Right cardiac atrium (tissue), 5 donors: ENCODE data around the gene TMEM179. TPM values are rescaled to one million over a fixed set of nuclear protein-coding genes. Genes with fewer than 3 reads are reported as not detected.

Experiments used
- ATAC-seq, 2 donors: fragments of 200-7000 bp; cut with Tn5 transposase; one replicate each; pipeline versions ENCODE4 v1.8.0 to v1.9.1; 2020; ENCODE audit warnings: moderate library complexity in 2 of 2, mild to moderate bottlenecking in 1 of 2
- DNase-seq, 3 donors: peaks; one replicate each; pipeline ENCODE4 v3.0.0-alpha.2; 2020
- H3K27ac ChIP-seq: one replicate; pipeline ENCODE4 v1.5.1; 2013; ENCODE audit warnings: mild to moderate bottlenecking, low read length, control low read depth, moderate library complexity
- H3K27me3 ChIP-seq: one replicate; pipeline ENCODE4 v1.6.1; 2013; ENCODE audit not compliant: control insufficient read depth, insufficient read depth
- H3K4me1 ChIP-seq: one replicate; pipeline ENCODE4 v1.6.1; 2013; ENCODE audit warnings: low read length; ENCODE audit not compliant: control insufficient read depth, insufficient read depth
- H3K4me3 ChIP-seq: one replicate; pipeline ENCODE4 v1.5.1; 2013; ENCODE audit warnings: low read length, control low read depth
- H3K9me3 ChIP-seq: one replicate; pipeline ENCODE4 v1.6.1; 2013; ENCODE audit warnings: low read length; ENCODE audit not compliant: control insufficient read depth
- WGBS: extraction: QIAGEN DNeasy Blood & Tissue Kit; methylation state at CpG from one replicate; pipeline ENCODE4 v1.1.7; 2013; 5-methylcytosine and 5-hydroxymethylcytosine counted together
- intact Hi-C, 4 donors: fragments of 100-400 bp; cut with DNase I; formaldehyde crosslinking; loops; one replicate each; pipeline versions ENCODE4 v1.11.0 to v1.14.0; 2022 to 2023
- polyA plus RNA-seq: library from polyadenylated mRNA; stranded (reverse); fragments of 200-250 nt; gene quantifications from one replicate; pipeline ENCODE4 v1.2.3, GENCODE V29; 2013
- total RNA-seq, 4 donors: library from RNA; stranded (reverse); fragmentation: NEBNext Ultra II Directional; extraction: Animal tissue kit (Norgen Biotek cat#: 25700); gene quantifications; one replicate each; pipeline ENCODE4 v1.2.1, GENCODE V29; 2021
- donor health status: healthy with polysubstance abuse.
- donor health status: DM: no; HTN: yes; CAD: no.
- donor health status: DM: no; HTN: no; CAD: no.
- donor health status: DM: no; HTN: yes; CAD: no; lungs with severe emphysema.
- donor health status: DM: yes; HTN: yes; CAD: no.

TMEM179 gene
- total and polyA plus RNA-seq, 5 donors: 0.57 to 2.2 (median 1.2) TPM

DNA sequence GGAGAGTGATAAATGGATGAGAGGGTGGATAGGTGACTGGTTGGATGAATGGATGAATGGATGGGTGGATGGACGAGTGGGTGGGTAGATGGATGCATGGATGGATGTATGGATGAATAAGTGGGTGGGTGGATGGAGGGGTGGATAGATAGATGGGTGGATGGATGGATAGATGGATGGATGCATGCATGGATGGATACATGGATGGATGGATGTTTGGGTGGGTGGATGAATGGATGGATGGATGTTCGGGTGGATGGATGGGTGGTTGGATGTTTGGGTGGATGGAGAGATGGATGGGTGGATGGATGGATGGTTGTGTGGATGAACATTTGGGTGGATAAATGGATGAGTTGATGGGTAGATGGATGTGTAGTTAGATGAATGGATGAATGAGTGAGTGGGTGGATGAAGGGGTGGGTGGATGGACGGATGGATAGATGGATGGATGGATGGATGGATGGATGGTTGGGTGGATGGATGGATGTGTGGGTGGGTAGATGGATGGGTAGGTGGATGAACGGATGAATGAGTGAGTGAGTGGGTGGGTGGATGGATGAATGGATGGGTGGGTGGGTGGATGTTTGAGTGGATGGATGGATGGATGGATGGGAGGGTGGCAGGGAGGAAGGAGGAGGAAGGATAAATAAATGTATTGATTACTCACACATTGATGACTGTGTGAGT is 9.7 kb upstream of the TMEM179 start:
- Histone ChIP-seq H3K9me3 (no peaks in the 10 kb centered on the region), H3K4me3 (no peak overlapping the region), H3K4me1 (no peaks in the 10 kb centered on the region), H3K27ac (no peak overlapping the region), H3K27me3 (no peaks in the 10 kb centered on the region)
- DNase-seq (no peak), ATAC-seq (no peak)
- WGBS: 51% methylated on average over 4 of the region's 4 CpGs
- intact Hi-C loops: no loop called here

DNA sequence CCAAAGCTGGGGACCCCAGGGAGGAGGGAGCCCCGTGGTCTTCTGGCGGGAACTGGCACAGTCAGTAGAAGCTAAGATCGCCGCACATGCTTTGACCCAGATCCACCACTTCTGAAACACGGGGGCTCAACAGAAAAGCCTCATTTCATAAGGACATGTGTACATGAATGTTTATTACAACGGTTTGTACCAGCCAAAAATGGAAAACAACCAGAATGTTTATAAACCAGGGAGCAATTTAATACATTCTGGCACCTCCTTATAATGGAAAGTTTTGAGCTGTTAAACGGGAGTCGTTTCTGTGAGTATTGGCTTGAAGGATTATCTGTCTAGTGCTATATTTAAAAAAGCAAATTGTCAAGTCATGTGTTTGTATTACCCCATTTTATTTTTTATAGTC is 7.3 kb upstream of the TMEM179 start:
- DNase-seq (no peak), ATAC-seq (no peak)
- intact Hi-C loops: no loop called here
- 64% methylated on average over 8 of the region's 8 CpGs for WGBS
- Histone ChIP-seq H3K4me1 (no peaks in the 10 kb centered on the region), H3K27me3 (no peaks in the 10 kb centered on the region), H3K27ac (no peak overlapping the region), H3K9me3 (no peaks in the 10 kb centered on the region), H3K4me3 (no peak overlapping the region)

DNA sequence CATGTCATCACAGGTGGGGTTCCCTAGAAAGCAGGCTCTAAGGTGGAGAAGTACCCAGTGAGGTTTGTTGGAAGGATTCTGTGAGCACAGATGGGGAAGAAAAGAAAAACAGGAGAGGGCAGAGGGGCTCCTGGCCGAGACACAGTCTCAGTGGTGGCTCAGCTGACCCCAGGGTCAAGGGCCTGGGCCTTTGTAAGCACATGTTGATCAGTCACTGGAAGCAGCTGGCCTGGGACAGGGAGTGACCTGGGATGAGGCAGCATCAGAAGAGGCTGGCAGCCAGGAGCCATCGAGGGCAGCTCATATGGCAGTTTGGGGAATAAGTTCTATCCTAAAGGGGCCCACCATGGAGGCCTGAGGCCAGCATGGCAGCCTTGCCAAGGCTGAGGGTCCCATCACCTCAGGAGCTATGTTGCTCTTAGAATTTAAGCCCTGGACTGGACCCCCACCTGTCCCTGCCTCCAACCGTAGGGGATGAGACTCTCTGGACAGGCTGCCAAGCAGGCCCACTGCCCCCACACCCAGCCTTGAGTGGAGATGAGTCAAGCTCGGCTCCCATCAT is 6.3 kb upstream of the TMEM179 start:
- DNase-seq (no peak), ATAC-seq (no peak)
- 76% methylated on average over 4 of the region's 4 CpGs for WGBS
- intact Hi-C loops: no loop called here
- Histone ChIP-seq H3K9me3 (no peaks in the 10 kb centered on the region), H3K27ac (no peak overlapping the region), H3K27me3 (no peaks in the 10 kb centered on the region), H3K4me1 (no peaks in the 10 kb centered on the region), H3K4me3 (no peak overlapping the region)

DNA sequence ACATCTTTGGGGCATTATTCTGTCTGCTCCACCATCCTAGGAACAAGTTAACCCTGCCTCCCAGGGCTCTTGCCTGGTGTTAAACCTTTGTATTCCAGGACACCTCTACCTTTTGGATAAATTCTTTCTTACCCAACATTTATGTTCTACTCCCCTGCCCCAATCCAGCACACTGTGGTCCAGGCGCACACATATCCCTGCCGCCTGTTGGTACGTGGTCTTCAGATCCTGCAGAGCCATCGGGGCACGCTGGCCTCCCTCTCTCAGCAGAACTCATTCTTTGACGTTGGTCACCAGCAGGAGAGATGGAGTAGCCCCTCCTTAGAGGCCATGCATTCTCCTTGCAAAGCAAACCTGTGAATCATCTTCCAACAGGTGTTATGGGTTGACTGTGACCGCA is 5.1 kb upstream of the TMEM179 start:
- intact Hi-C loops: no loop called here
- DNase-seq (no peak), ATAC-seq (no peak)
- Histone ChIP-seq H3K4me1 (no peaks in the 10 kb centered on the region), H3K9me3 (no peaks in the 10 kb centered on the region), H3K27me3 (no peaks in the 10 kb centered on the region), H3K27ac (no peak overlapping the region), H3K4me3 (no peak overlapping the region)
- 79% methylated on average over 7 of the region's 7 CpGs for WGBS

DNA sequence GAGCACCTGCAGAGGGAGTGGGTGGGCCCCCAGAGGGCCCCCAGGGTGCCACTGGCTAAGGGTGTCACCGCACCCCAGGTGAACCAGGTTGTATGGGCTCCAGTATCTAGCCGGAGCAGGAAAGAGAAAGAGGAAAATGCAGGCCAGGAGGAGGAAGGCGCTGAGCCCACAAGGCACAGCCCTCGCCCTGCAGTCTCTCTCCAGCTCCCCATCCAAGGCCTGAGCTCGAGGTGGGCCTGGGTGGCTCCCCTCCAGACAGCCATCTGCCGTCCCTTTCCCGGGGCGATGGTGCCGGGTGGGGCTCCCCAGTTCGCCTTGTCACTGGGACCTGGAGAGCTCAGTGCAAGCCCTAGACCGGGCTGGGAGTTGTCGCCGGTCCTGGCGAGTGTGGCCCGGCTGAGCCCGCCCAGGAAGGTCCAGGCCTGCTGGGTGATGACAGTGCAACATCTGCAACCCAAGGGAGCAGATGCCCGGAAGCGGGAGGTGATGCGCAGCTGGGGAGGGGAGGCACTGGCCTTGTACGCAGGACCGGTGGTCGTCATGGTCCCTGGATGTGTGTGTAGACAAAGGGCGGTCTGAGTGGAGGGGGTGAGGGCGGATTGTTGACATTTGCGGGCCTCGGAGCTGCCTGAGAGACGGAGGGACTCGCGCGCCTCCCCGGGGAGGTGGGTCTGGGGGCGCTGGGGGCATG is 716 bp downstream of the TMEM179 start:
- intact Hi-C loops: no loop called here
- peak in 2 of 3 donors; percentile 45 to 54 for DNase-seq
- no peak for ATAC-seq
- no peak overlapping the region for H3K27ac ChIP-seq
- no peaks in the 10 kb centered on the region for H3K4me1 ChIP-seq
- WGBS: 31% methylated on average over 32 of the region's 32 CpGs
- no peaks in the 10 kb centered on the region for H3K27me3 ChIP-seq
- no peaks in the 10 kb centered on the region for H3K9me3 ChIP-seq
- no peak overlapping the region for H3K4me3 ChIP-seq

DNA sequence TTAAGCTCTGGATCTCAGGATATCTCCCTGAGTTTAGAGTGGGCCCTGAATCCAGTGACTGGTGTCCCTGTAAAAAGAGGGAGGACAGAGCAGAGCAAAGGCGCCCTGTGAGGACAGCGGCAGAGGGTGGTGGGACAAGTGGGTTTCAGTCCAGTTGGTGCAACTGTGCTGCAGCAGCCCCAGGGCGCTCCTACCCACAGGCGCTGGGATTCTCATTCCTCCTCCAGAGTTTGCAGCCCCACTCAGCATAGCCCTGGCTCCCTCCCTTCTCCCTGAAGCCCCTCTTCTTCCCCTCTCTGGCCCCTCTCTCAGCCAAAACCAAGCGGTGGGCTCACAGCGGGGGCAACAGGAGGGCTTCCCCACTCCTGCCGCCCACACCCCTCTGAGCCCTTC is 1.6 kb downstream of the TMEM179 start:
- no peak overlapping the region for H3K4me3 ChIP-seq
- no peaks in the 10 kb centered on the region for H3K4me1 ChIP-seq
- ATAC-seq (no peak), DNase-seq (no peak)
- whole genome bisulfite sequencing: 85% methylated on average over 7 of the region's 7 CpGs
- H3K9me3 ChIP-seq: no peaks in the 10 kb centered on the region
- no peak overlapping the region for H3K27ac ChIP-seq
- intact Hi-C loops: no loop called here
- no peaks in the 10 kb centered on the region for H3K27me3 ChIP-seq

DNA sequence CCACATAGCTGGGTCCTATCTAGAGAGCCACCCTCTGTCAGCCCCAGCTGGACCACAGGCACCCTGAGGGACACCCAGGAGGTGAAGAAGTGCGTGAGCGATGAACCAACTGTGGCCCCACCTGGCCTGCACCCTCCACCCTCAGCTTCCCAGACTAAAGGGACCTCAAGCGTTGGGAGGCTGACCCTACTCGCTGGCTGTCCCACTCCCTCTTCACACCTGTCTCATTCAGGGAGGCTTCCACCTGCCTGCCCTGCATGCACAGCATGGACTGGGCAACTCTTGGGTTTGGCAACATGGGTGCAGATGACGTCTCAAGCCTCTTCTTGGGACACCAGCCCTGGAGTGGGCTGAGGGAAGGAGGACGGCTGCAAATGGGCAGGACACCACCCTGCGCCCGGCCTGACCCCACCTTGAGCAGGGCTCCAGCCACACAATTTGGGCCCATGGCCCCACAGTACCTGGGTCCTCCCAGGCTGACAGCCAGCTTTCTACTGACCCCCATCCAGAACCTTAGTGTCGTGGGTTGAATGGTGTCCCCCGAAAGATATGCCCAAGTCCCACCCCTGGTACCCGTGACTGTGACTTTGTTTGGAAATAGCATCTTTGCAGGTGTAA is 2.1 kb downstream of the TMEM179 start:
- no peaks in the 10 kb centered on the region for H3K9me3 ChIP-seq
- no peaks in the 10 kb centered on the region for H3K27me3 ChIP-seq
- ATAC-seq: no peak
- DNase-seq: peak in 1 of 3 donors; percentile 38
- H3K4me3 ChIP-seq: no peak overlapping the region
- H3K4me1 ChIP-seq: no peaks in the 10 kb centered on the region
- intact Hi-C loops: no loop called here
- WGBS: 88% methylated on average over 11 of the region's 11 CpGs
- no peak overlapping the region for H3K27ac ChIP-seq

DNA sequence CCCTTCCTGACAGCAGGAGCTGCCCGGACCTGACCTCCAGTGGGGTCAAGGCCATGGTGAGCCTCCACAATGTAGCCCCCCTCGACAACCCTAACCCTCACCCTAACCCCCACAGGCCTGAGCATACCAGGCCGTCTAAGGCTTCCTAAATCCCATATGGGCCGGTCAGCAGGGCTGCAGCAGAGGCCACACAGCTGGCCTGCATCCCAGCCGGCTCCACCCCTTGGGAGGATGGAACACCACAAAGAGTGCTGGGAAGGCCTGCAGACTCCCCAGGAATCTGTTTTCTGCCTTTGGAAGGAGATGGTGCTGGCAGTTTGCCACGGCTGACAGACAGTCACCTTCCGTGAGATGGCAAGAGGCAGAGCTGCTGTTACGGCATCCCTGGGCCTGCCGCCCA is 2.8 kb downstream of the TMEM179 start:
- no peak overlapping the region for H3K27ac ChIP-seq
- DNase-seq (peak in 2 of 3 donors; percentile 50 to 59), ATAC-seq (no peak)
- H3K4me3 ChIP-seq: no peak overlapping the region
- H3K4me1 ChIP-seq: no peaks in the 10 kb centered on the region
- 35% methylated on average over 9 of the region's 9 CpGs for WGBS
- intact Hi-C loops: no loop called here
- no peaks in the 10 kb centered on the region for H3K9me3 ChIP-seq
- no peaks in the 10 kb centered on the region for H3K27me3 ChIP-seq

DNA sequence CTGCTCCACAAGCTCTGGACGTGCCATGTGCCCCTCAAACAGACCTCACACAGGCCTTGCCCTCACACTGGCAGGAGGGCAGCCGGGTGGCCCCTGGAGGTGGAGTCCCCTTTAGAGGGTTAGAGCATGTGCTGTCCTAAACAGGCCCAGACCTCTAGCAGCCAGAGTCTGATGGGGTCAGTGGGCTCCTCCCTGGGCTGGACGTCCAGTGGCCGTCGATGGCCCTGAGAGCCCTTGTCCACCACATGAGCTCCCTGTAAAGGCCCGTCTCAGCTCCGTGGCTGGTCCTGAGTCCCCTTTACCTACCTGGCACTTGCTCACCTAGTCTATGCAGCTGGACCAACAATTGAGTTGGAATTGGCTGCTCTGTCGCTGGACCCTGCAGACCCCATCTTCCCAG is 3.8 kb downstream of the TMEM179 start:
- no peak for ATAC-seq
- H3K4me1 ChIP-seq: no peaks in the 10 kb centered on the region
- no peak overlapping the region for H3K27ac ChIP-seq
- 85% methylated on average over 8 of the region's 8 CpGs for WGBS
- no peaks in the 10 kb centered on the region for H3K27me3 ChIP-seq
- intact Hi-C loops: no loop called here
- no peak overlapping the region for H3K4me3 ChIP-seq
- no peaks in the 10 kb centered on the region for H3K9me3 ChIP-seq
- DNase-seq: peak in 1 of 3 donors; percentile 40

DNA sequence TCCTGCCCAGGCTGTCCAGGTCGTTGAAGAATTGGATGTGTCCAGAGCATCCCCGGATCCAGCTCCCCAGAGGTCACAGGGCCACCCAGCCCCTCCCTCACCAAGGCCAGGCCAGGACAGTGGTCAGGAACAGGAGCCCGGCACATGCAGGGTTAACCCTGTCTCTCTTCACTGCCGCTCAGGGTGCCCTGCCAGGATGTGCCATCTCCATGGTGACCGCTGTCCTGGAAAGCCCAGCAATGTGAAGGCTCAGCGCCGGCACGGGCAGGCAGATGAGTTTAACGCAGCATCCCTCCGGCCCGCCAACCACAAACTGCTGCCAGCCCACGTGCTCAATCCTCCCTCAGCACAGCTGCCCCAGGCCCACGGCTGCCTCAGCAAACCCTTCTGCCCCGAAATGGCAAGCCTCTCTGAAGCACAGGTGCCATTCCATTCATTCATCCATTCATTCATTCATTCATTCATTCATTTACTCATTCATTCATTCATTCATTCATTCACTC is 4.4 kb downstream of the TMEM179 start:
- no peaks in the 10 kb centered on the region for H3K9me3 ChIP-seq
- no peak overlapping the region for H3K4me3 ChIP-seq
- H3K27me3 ChIP-seq: no peaks in the 10 kb centered on the region
- H3K4me1 ChIP-seq: no peaks in the 10 kb centered on the region
- WGBS: 16% methylated on average over 14 of the region's 14 CpGs
- no peak overlapping the region for H3K27ac ChIP-seq
- no peak for ATAC-seq
- intact Hi-C loops: no loop called here
- peak in 2 of 3 donors; percentile 40 to 58 for DNase-seq

DNA sequence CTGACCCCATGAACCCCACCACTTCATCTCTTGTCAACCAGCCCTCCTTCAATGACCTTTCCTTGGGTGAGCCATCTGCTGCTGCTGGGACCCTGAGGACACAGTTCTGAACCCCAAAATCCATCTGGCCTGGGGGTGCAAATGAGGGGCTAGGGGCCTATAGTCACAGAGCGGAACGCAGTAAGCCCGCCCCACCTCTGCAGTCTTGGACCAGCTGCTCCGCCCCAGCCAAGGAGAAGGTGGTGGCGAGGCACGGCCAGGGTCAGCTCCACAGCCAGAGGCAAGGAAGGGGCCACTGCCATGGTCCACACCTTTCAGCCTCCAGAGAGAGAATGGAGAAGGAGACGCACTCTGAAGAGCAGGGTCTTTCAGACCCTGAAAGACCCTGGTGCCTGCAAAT is 5.1 kb downstream of the TMEM179 start:
- 92% methylated on average over 7 of the region's 7 CpGs for WGBS
- DNase-seq: no peak
- Histone ChIP-seq H3K27ac (no peak overlapping the region), H3K4me1 (no peaks in the 10 kb centered on the region), H3K4me3 (no peak overlapping the region), H3K27me3 (no peaks in the 10 kb centered on the region), H3K9me3 (no peaks in the 10 kb centered on the region)
- ATAC-seq: no peak
- intact Hi-C loops: no loop called here
